ENCODE data around the gene TTC16. TPM values are rescaled to one million over a fixed set of nuclear protein-coding genes. Genes with fewer than 3 reads are reported as not detected.
A peak's percentile ranks its signal among the peaks of the same experiment; 100 is the strongest.

TTC16 gene
- total and polyA plus RNA-seq, 4 donors: 0.38 to 0.63 (median 0.61) TPM; not detected in 1

- H3K36me3 ChIP-seq (ENCODE audit: control insufficient read depth, insufficient read depth, low read length): peaks cover 36% of the 10 kb centered on the region
- H3K27ac ChIP-seq (ENCODE audit: low read depth, low read length): no peak overlapping the region
- DNase-seq (ENCODE audit: low read depth in 4 of 6, low spot score in 6 of 6): no peak
- no peaks in the 10 kb centered on the region for H3K27me3 ChIP-seq (ENCODE audit: control insufficient read depth, insufficient read depth, low read length)
- peaks cover 39% of the 10 kb centered on the region for H3K4me1 ChIP-seq (ENCODE audit: control insufficient read depth, insufficient read depth, low read length)
- no peak overlapping the region for H3K4me3 ChIP-seq (ENCODE audit: low read depth, low read length)
- 94% methylated on average over 8 of the region's 8 CpGs for WGBS (ENCODE audit: insufficient coverage)
- H3K9me3 ChIP-seq (ENCODE audit: control insufficient read depth, insufficient read depth, low read length): no peaks in the 10 kb centered on the region
Observed at GRCh38 chr9:127708952-127709587, 6.8 kb upstream of the TTC16 start.

GRCh38 chr9:127710204-127710783 lies 5.6 kb upstream of the TTC16 start:
- Histone ChIP-seq H3K27ac (ENCODE audit: low read depth, low read length) (no peak overlapping the region), H3K9me3 (ENCODE audit: control insufficient read depth, insufficient read depth, low read length) (no peaks in the 10 kb centered on the region), H3K4me1 (ENCODE audit: control insufficient read depth, insufficient read depth, low read length) (peaks cover 42% of the 10 kb centered on the region), H3K4me3 (ENCODE audit: low read depth, low read length) (no peak overlapping the region), H3K36me3 (ENCODE audit: control insufficient read depth, insufficient read depth, low read length) (peaks cover 39% of the 10 kb centered on the region), H3K27me3 (ENCODE audit: control insufficient read depth, insufficient read depth, low read length) (no peaks in the 10 kb centered on the region)
- WGBS (ENCODE audit: insufficient coverage): 95% methylated on average over 9 of the region's 10 CpGs
- DNase-seq (ENCODE audit: low read depth in 4 of 6, low spot score in 6 of 6): no peak

- Histone ChIP-seq H3K36me3 (ENCODE audit: control insufficient read depth, insufficient read depth, low read length) (peaks cover 39% of the 10 kb centered on the region), H3K27me3 (ENCODE audit: control insufficient read depth, insufficient read depth, low read length) (no peaks in the 10 kb centered on the region), H3K4me3 (ENCODE audit: low read depth, low read length) (no peak overlapping the region), H3K27ac (ENCODE audit: low read depth, low read length) (no peak overlapping the region), H3K9me3 (ENCODE audit: control insufficient read depth, insufficient read depth, low read length) (no peaks in the 10 kb centered on the region), H3K4me1 (ENCODE audit: control insufficient read depth, insufficient read depth, low read length) (peaks cover 41% of the 10 kb centered on the region)
- WGBS (ENCODE audit: insufficient coverage): 52% methylated on average over 9 of the region's 9 CpGs
- no peak for DNase-seq (ENCODE audit: low read depth in 4 of 6, low spot score in 6 of 6)
Observed at GRCh38 chr9:127711226-127711701, 4.6 kb upstream of the TTC16 start.

GRCh38 chr9:127711831-127712274 lies 4.0 kb upstream of the TTC16 start:
- WGBS (ENCODE audit: insufficient coverage): 57% methylated on average over 11 of the region's 11 CpGs
- Histone ChIP-seq H3K27ac (ENCODE audit: low read depth, low read length) (no peak overlapping the region), H3K4me1 (ENCODE audit: control insufficient read depth, insufficient read depth, low read length) (peaks cover 41% of the 10 kb centered on the region), H3K27me3 (ENCODE audit: control insufficient read depth, insufficient read depth, low read length) (no peaks in the 10 kb centered on the region), H3K4me3 (ENCODE audit: low read depth, low read length) (no peak overlapping the region), H3K9me3 (ENCODE audit: control insufficient read depth, insufficient read depth, low read length) (no peaks in the 10 kb centered on the region), H3K36me3 (ENCODE audit: control insufficient read depth, insufficient read depth, low read length) (peaks cover 39% of the 10 kb centered on the region)
- no peak for DNase-seq (ENCODE audit: low read depth in 4 of 6, low spot score in 6 of 6)

GRCh38 chr9:127712371-127712770 lies 3.5 kb upstream of the TTC16 start:
- no peak for DNase-seq (ENCODE audit: low read depth in 4 of 6, low spot score in 6 of 6)

GRCh38 chr9:127712867-127713266 lies 3.0 kb upstream of the TTC16 start:
- no peak for DNase-seq (ENCODE audit: low read depth in 4 of 6, low spot score in 6 of 6)
- H3K4me3 ChIP-seq (ENCODE audit: low read depth, low read length): no peak overlapping the region
- H3K27me3 ChIP-seq (ENCODE audit: control insufficient read depth, insufficient read depth, low read length): no peaks in the 10 kb centered on the region
- no peaks in the 10 kb centered on the region for H3K9me3 ChIP-seq (ENCODE audit: control insufficient read depth, insufficient read depth, low read length)
- peaks cover 39% of the 10 kb centered on the region for H3K36me3 ChIP-seq (ENCODE audit: control insufficient read depth, insufficient read depth, low read length)
- WGBS (ENCODE audit: insufficient coverage): 81% methylated on average over 8 of the region's 10 CpGs
- no peak overlapping the region for H3K27ac ChIP-seq (ENCODE audit: low read depth, low read length)
- peaks cover 46% of the 10 kb centered on the region for H3K4me1 ChIP-seq (ENCODE audit: control insufficient read depth, insufficient read depth, low read length)

More at GRCh38 chr9:127712371-127712770, 3.5 kb upstream of the TTC16 start:
- Histone ChIP-seq H3K4me3 (ENCODE audit: low read depth, low read length) (no peak overlapping the region), H3K4me1 (ENCODE audit: control insufficient read depth, insufficient read depth, low read length) (peaks cover 42% of the 10 kb centered on the region), H3K9me3 (ENCODE audit: control insufficient read depth, insufficient read depth, low read length) (no peaks in the 10 kb centered on the region), H3K27ac (ENCODE audit: low read depth, low read length) (no peak overlapping the region), H3K27me3 (ENCODE audit: control insufficient read depth, insufficient read depth, low read length) (no peaks in the 10 kb centered on the region), H3K36me3 (ENCODE audit: control insufficient read depth, insufficient read depth, low read length) (peaks cover 39% of the 10 kb centered on the region)
- 91% methylated on average over 8 of the region's 11 CpGs for WGBS (ENCODE audit: insufficient coverage)

GRCh38 chr9:127714020-127714750 lies 1.7 kb upstream of the TTC16 start:
- Histone ChIP-seq H3K36me3 (ENCODE audit: control insufficient read depth, insufficient read depth, low read length) (peaks cover 38% of the 10 kb centered on the region), H3K9me3 (ENCODE audit: control insufficient read depth, insufficient read depth, low read length) (no peaks in the 10 kb centered on the region), H3K27me3 (ENCODE audit: control insufficient read depth, insufficient read depth, low read length) (no peaks in the 10 kb centered on the region), H3K27ac (ENCODE audit: low read depth, low read length) (no peak overlapping the region), H3K4me3 (ENCODE audit: low read depth, low read length) (peak overlapping the region; percentile 92), H3K4me1 (ENCODE audit: control insufficient read depth, insufficient read depth, low read length) (peaks cover 46% of the 10 kb centered on the region)
- WGBS (ENCODE audit: insufficient coverage): 77% methylated on average over 17 of the region's 19 CpGs
- no peak for DNase-seq (ENCODE audit: low read depth in 4 of 6, low spot score in 6 of 6)

GRCh38 chr9:127714951-127715469 lies 869 bp upstream of the TTC16 start:
- Histone ChIP-seq H3K9me3 (ENCODE audit: control insufficient read depth, insufficient read depth, low read length) (no peaks in the 10 kb centered on the region), H3K4me1 (ENCODE audit: control insufficient read depth, insufficient read depth, low read length) (peaks cover 46% of the 10 kb centered on the region), H3K4me3 (ENCODE audit: low read depth, low read length) (peak overlapping the region; percentile 92), H3K27ac (ENCODE audit: low read depth, low read length) (peak overlapping the region; percentile 89), H3K27me3 (ENCODE audit: control insufficient read depth, insufficient read depth, low read length) (no peaks in the 10 kb centered on the region), H3K36me3 (ENCODE audit: control insufficient read depth, insufficient read depth, low read length) (peaks cover 34% of the 10 kb centered on the region)
- DNase-seq (ENCODE audit: low read depth in 4 of 6, low spot score in 6 of 6): no peak
- under 1% methylated on average over 44 of the region's 44 CpGs for WGBS (ENCODE audit: insufficient coverage)

GRCh38 chr9:127716412-127716811 lies 533 bp downstream of the TTC16 start:
- H3K4me1 ChIP-seq (ENCODE audit: control insufficient read depth, insufficient read depth, low read length): peaks cover 43% of the 10 kb centered on the region
- no peaks in the 10 kb centered on the region for H3K9me3 ChIP-seq (ENCODE audit: control insufficient read depth, insufficient read depth, low read length)
- 84% methylated on average over 8 of the region's 9 CpGs for WGBS (ENCODE audit: insufficient coverage)
- peaks cover 26% of the 10 kb centered on the region for H3K36me3 ChIP-seq (ENCODE audit: control insufficient read depth, insufficient read depth, low read length)
- no peak for DNase-seq (ENCODE audit: low read depth in 4 of 6, low spot score in 6 of 6)
- H3K4me3 ChIP-seq (ENCODE audit: low read depth, low read length): peak overlapping the region; percentile 92
- no peaks in the 10 kb centered on the region for H3K27me3 ChIP-seq (ENCODE audit: control insufficient read depth, insufficient read depth, low read length)
- peak overlapping the region; percentile 89 for H3K27ac ChIP-seq (ENCODE audit: low read depth, low read length)
